GM12878 (cell line): ENCODE measurements around the gene HHAT. TPM values are rescaled to one million over a fixed set of nuclear protein-coding genes. Genes with fewer than 3 reads are reported as not detected.

Source experiments
- ATAC-seq: fragments of 200-7000 bp; cut with Tn5 transposase; 3 replicates; pipeline ENCODE4 v1.9.1; 2020; ENCODE audit warnings: mild to moderate bottlenecking, moderate library complexity
- BruUV-seq: library from RNA; stranded (reverse); fragments of 400-500 nt; replicated peaks from 2 replicates; lab custom pipeline; 2021; lab: Mats Ljungman, UMichigan
- CTCF ChIA-PET: fragments of 300-600 bp; sonication (Branson Sonifier 250); formaldehyde crosslinking; extraction: SDS; loops from one replicate; lab custom pipeline; 2021; ENCODE audit warnings: inconsistent platforms; lab: Yijun Ruan, JAX
- POLR2A ChIA-PET: fragments of 350-600 bp; formaldehyde crosslinking; extraction: SDS; loops from one replicate; lab custom pipeline; 2021; ENCODE audit warnings: inconsistent platforms; lab: Charles Lee
- RAD21 ChIA-PET: fragments of 300-600 bp; sonication (Branson Sonifier 250); formaldehyde crosslinking; loops from one replicate; lab custom pipeline; 2023; ENCODE audit warnings: antibody characterized with exemption; ENCODE audit not compliant: unreplicated experiment; lab: Charles Lee
- SMC1A ChIA-PET: fragments of 300-600 bp; sonication (Branson Sonifier 250); formaldehyde crosslinking; loops from one replicate; lab custom pipeline; 2023; ENCODE audit not compliant: unreplicated experiment, uncharacterized antibody; lab: Charles Lee
- DNase-seq: peaks from one replicate; pipeline ENCODE4 v3.0.0-alpha.2; 2011; ENCODE audit warnings: low read depth, low spot score
- FAIRE-seq: peaks from 3 replicates; lab custom pipeline; 2011; peaks lifted over from hg19 to GRCh38; lab: Jason Lieb, UNC
- H2AFZ ChIP-seq: 2 replicates; pipeline ENCODE4 v1.6.0; 2011; ENCODE audit warnings: low read depth, low read length, control low read depth; ENCODE audit not compliant: control insufficient read depth
- H3K27ac ChIP-seq: 2 replicates; pipeline ENCODE4 v1.5.1; 2011; ENCODE audit warnings: control low read depth; ENCODE audit not compliant: control insufficient read depth, insufficient read depth
- H3K27me3 ChIP-seq, 2 experiments: replicated peaks in 1 of 2; 2 replicates each; pipeline versions ENCODE4 v1.6.0 to v1.6.1; 2011; ENCODE audit warnings: low read length in 1 of 2; ENCODE audit not compliant: control insufficient read depth in 2 of 2, insufficient read depth in 2 of 2
- H3K36me3 ChIP-seq, 2 experiments: 2 replicates each; pipeline ENCODE4 v1.5.1; 2011; ENCODE audit warnings: low read length in 1 of 2; ENCODE audit not compliant: control insufficient read depth in 2 of 2, insufficient read depth in 2 of 2
- H3K4me1 ChIP-seq: 2 replicates; pipeline ENCODE4 v1.6.1; 2011; ENCODE audit warnings: mild to moderate bottlenecking, low read length, moderate library complexity, mixed read lengths; ENCODE audit not compliant: control insufficient read depth, insufficient read depth
- H3K4me2 ChIP-seq: 2 replicates; pipeline ENCODE4 v1.6.0; 2011; ENCODE audit warnings: control low read depth; ENCODE audit not compliant: control insufficient read depth, insufficient read depth
- H3K4me3 ChIP-seq: fragments of 200-600 bp; sonication (generic); 2 replicates; pipeline ENCODE4 v1.5.1; 2016
- H3K79me2 ChIP-seq: 2 replicates; pipeline ENCODE4 v1.6.0; 2011; ENCODE audit warnings: low read length; ENCODE audit not compliant: control insufficient read depth, insufficient read depth
- H3K9ac ChIP-seq: 2 replicates; pipeline ENCODE4 v1.8.0; 2011; ENCODE audit warnings: low read length, control low read depth, mixed read lengths; ENCODE audit not compliant: control insufficient read depth, insufficient read depth
- H3K9me3 ChIP-seq: replicated peaks from 3 replicates; pipeline ENCODE4 v1.5.1; 2011; ENCODE audit warnings: mild to moderate bottlenecking, low read length; ENCODE audit not compliant: control insufficient read depth, insufficient read depth
- H4K20me1 ChIP-seq: 2 replicates; pipeline ENCODE4 v1.6.0; 2011; ENCODE audit not compliant: control insufficient read depth, insufficient read depth
- CBX3 ChIP-seq: fragments of 200-600 bp; sonication (generic); IDR thresholded peaks from 2 replicates; pipeline ENCODE4 v1.6.1; 2016; ENCODE audit warnings: low read depth, borderline replicate concordance
- IRF3 ChIP-seq: fragments of 450-650 bp; IDR thresholded peaks from 2 replicates; pipeline ENCODE4 v1.6.1; 2014; ENCODE audit warnings: mild to moderate bottlenecking
- KAT2A ChIP-seq: conservative IDR thresholded peaks from 2 replicates; pipeline ENCODE4 v1.6.1; 2011; ENCODE audit warnings: low read depth, low read length; ENCODE audit not compliant: control insufficient read depth
- PKNOX1 ChIP-seq: fragments of 450-650 bp; IDR thresholded peaks from 2 replicates; pipeline ENCODE4 v1.6.1; 2016; ENCODE audit warnings: mild to moderate bottlenecking
- POU2F2 ChIP-seq: IDR thresholded peaks from 3 replicates; pipeline ENCODE4 v1.6.1; 2011; ENCODE audit warnings: low read depth, mild to moderate bottlenecking, low read length, borderline replicate concordance
- YY1 ChIP-seq: IDR thresholded peaks from 2 replicates; pipeline ENCODE4 v1.6.1; 2011; ENCODE audit warnings: low read depth, mild to moderate bottlenecking, low read length
- WGBS: methylation state at CpG from one replicate; pipeline ENCODE4 v1.1.6; 2016; ENCODE audit warnings: low lambda C conversion rate; ENCODE audit not compliant: insufficient replicate concordance, insufficient coverage; ENCODE audit errors: missing lambda C conversion rate; 5-methylcytosine and 5-hydroxymethylcytosine counted together
- in situ Hi-C: fragments of 300-500 bp; cut with MboI; formaldehyde crosslinking; loops from 9 replicates; pipeline ENCODE4 v1.14.3; 2018; ENCODE audit warnings: mixed read lengths
- intact Hi-C: fragments of 100-400 bp; cut with micrococcal nuclease; formaldehyde crosslinking; loops from one replicate; pipeline ENCODE4 v1.14.2; 2022; ENCODE audit not compliant: unreplicated experiment
- polyA plus RNA-seq, 11 experiments: library from polyadenylated mRNA; depleted of rRNA in 4 of 11; unstranded in 6 of 11; stranded (reverse) in 5 of 11; fragments of >200 nt; fragmentation: Nextera tagmentation in 4 of 11; fragmentation: Illumina TruSeq in 1 of 11; extraction: Ambion mirVana in 4 of 11; extraction: Trizol in 1 of 11; gene quantifications; 1 replicate in 1 of 11; 2 replicates in 10 of 11; pipeline versions ENCODE4 v1.2.1 to v1.2.3, GENCODE V29; 2011 to 2016; ENCODE audit warnings: inconsistent platforms in 2 of 11, missing spikeins in 2 of 11, low read depth in 1 of 11
- total RNA-seq, 4 experiments: library from RNA; depleted of rRNA in 3 of 4; stranded (reverse); fragments of >200 nt in 3 of 4; fragmentation: Illumina TruSeq in 1 of 4; extraction: Trizol in 1 of 4; gene quantifications; 2 replicates each; pipeline versions ENCODE4 v1.2.1 to v1.2.3, GENCODE V29; 2013 to 2021
- TF ChIP-seq, protein P1 (sequence below): IDR thresholded peaks from 2 replicates; pipeline ENCODE4 v1.6.1; 2012; ENCODE audit warnings: improper control_type of control experiment, low read depth, low read length; ENCODE audit not compliant: insufficient replicate concordance
- TF ChIP-seq, protein P2 (sequence below): IDR thresholded peaks from 2 replicates; pipeline ENCODE4 v1.6.1; 2012; ENCODE audit warnings: low read length, inconsistent platforms
- TF ChIP-seq, protein P3 (sequence below): fragments of 450-650 bp; conservative IDR thresholded peaks from 2 replicates; pipeline ENCODE4 v1.6.1; 2017; ENCODE audit warnings: mild to moderate bottlenecking, moderate library complexity

HHAT gene
- total and polyA plus RNA-seq, 10 of the 15 experiments (the other 5 are each of a cell fraction or from before 2014, with no cell fraction given), result 1.2 to 37.6 (median 2.6) TPM

GRCh38 chr1:210407207-210407886 is 78.6 kb downstream of the HHAT start (continued):
- TF ChIP-seq, protein P1, sequence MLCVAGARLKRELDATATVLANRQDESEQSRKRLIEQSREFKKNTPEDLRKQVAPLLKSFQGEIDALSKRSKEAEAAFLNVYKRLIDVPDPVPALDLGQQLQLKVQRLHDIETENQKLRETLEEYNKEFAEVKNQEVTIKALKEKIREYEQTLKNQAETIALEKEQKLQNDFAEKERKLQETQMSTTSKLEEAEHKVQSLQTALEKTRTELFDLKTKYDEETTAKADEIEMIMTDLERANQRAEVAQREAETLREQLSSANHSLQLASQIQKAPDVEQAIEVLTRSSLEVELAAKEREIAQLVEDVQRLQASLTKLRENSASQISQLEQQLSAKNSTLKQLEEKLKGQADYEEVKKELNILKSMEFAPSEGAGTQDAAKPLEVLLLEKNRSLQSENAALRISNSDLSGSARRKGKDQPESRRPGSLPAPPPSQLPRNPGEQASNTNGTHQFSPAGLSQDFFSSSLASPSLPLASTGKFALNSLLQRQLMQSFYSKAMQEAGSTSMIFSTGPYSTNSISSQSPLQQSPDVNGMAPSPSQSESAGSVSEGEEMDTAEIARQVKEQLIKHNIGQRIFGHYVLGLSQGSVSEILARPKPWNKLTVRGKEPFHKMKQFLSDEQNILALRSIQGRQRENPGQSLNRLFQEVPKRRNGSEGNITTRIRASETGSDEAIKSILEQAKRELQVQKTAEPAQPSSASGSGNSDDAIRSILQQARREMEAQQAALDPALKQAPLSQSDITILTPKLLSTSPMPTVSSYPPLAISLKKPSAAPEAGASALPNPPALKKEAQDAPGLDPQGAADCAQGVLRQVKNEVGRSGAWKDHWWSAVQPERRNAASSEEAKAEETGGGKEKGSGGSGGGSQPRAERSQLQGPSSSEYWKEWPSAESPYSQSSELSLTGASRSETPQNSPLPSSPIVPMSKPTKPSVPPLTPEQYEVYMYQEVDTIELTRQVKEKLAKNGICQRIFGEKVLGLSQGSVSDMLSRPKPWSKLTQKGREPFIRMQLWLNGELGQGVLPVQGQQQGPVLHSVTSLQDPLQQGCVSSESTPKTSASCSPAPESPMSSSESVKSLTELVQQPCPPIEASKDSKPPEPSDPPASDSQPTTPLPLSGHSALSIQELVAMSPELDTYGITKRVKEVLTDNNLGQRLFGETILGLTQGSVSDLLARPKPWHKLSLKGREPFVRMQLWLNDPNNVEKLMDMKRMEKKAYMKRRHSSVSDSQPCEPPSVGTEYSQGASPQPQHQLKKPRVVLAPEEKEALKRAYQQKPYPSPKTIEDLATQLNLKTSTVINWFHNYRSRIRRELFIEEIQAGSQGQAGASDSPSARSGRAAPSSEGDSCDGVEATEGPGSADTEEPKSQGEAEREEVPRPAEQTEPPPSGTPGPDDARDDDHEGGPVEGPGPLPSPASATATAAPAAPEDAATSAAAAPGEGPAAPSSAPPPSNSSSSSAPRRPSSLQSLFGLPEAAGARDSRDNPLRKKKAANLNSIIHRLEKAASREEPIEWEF, result no peak
- TF ChIP-seq YY1 (0 out of 2 replicates have a peak, but pooled peaks have one; percentile 29), PKNOX1 (peak; percentile 66)
- TF ChIP-seq, all 136 proteins: peak for 11

DNA sequence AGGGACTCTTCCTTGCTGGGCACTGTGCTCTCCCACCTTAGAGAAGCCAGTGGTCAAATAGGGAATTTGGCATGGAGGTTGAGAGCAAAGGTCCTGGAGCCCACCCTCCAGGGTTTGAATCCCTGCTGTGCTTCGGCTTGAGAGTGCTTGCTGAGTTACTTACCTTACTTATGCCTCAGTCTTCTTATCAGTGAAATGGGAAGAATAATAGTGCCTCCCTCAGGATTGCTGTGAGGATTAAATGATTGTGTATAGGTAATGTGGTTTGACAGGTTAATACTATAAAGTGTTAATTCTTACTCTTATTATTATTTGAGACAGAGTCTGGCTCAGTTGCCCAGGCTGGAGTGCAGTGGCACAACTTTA is 79.2 kb downstream of the HHAT start:
- ChIA-PET RAD21 (interaction anchor here (1.3 to 3.0 kb wide), 2 partner anchors 174 to 728 kb away, joined by 6 to 9 read pairs; no protein-coding TSS in a partner anchor), POLR2A (interaction anchor here (0.7 kb wide), 1 partner anchor 190 kb away, joined by 6 read pairs; no protein-coding TSS in a partner anchor), CTCF (interaction anchor here (1.0 to 4.0 kb wide), 8 partner anchors 12 to 727 kb away, joined by 3 to 27 read pairs (median 6); partner anchors contain the start of gene KCNH1), SMC1A (interaction anchor here (0.7 to 2.4 kb wide), 6 partner anchors 12 to 726 kb away, joined by 3 to 9 read pairs (median 4); partner anchors contain the start of gene KCNH1)
- intact Hi-C loops (loop anchor here (1.0 to 10.0 kb wide), 6 partner anchors 41 to 1247 kb away; no protein-coding TSS in a partner anchor), in situ Hi-C loops (loop anchor here (5.0 kb wide), 1 partner anchor 724 kb away; the partner anchor contains the start of gene KCNH1)
- Histone ChIP-seq H3K9me3 (no peaks in the 10 kb centered on the region; the same call in 2 of the 3 replicates), H4K20me1 (no peaks in the 10 kb centered on the region), H3K27me3 (no peaks in the 10 kb centered on the region), H3K36me3 (no peaks in the 10 kb centered on the region; a peak in 1 of 4 replicates), H3K4me3 (no peak overlapping the region), H3K9ac (no peak overlapping the region), H3K4me1 (no peaks in the 10 kb centered on the region), H3K27ac (no peak overlapping the region), H3K79me2 (no peaks in the 10 kb centered on the region), H3K4me2 (no peak overlapping the region), H2AFZ (no peak overlapping the region)
- BruUV-seq, result no TSS peak
- 83% methylated on average over 1 of the region's 1 CpG for WGBS
- no peak for FAIRE-seq
- DNase-seq, result no peak
- ATAC-seq, result no peak
- TF ChIP-seq KAT2A, result no peak
- no peak for TF ChIP-seq POU2F2
- TF ChIP-seq, protein P2, sequence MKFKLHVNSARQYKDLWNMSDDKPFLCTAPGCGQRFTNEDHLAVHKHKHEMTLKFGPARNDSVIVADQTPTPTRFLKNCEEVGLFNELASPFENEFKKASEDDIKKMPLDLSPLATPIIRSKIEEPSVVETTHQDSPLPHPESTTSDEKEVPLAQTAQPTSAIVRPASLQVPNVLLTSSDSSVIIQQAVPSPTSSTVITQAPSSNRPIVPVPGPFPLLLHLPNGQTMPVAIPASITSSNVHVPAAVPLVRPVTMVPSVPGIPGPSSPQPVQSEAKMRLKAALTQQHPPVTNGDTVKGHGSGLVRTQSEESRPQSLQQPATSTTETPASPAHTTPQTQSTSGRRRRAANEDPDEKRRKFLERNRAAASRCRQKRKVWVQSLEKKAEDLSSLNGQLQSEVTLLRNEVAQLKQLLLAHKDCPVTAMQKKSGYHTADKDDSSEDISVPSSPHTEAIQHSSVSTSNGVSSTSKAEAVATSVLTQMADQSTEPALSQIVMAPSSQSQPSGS, result no peak
- TF ChIP-seq IRF3, result no peak
- TF ChIP-seq CBX3, result no peak
- TF ChIP-seq, protein P3, sequence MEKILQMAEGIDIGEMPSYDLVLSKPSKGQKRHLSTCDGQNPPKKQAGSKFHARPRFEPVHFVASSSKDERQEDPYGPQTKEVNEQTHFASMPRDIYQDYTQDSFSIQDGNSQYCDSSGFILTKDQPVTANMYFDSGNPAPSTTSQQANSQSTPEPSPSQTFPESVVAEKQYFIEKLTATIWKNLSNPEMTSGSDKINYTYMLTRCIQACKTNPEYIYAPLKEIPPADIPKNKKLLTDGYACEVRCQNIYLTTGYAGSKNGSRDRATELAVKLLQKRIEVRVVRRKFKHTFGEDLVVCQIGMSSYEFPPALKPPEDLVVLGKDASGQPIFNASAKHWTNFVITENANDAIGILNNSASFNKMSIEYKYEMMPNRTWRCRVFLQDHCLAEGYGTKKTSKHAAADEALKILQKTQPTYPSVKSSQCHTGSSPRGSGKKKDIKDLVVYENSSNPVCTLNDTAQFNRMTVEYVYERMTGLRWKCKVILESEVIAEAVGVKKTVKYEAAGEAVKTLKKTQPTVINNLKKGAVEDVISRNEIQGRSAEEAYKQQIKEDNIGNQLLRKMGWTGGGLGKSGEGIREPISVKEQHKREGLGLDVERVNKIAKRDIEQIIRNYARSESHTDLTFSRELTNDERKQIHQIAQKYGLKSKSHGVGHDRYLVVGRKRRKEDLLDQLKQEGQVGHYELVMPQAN, result no peak
